ENCODE results near the gene HOXA9. TPM values are rescaled to one million over a fixed set of nuclear protein-coding genes. Genes with fewer than 3 reads are reported as not detected.

The HOXA9 gene
- total and polyA plus RNA-seq, 4 donors: 0.02 to 0.70 TPM; not detected in 2

DNA sequence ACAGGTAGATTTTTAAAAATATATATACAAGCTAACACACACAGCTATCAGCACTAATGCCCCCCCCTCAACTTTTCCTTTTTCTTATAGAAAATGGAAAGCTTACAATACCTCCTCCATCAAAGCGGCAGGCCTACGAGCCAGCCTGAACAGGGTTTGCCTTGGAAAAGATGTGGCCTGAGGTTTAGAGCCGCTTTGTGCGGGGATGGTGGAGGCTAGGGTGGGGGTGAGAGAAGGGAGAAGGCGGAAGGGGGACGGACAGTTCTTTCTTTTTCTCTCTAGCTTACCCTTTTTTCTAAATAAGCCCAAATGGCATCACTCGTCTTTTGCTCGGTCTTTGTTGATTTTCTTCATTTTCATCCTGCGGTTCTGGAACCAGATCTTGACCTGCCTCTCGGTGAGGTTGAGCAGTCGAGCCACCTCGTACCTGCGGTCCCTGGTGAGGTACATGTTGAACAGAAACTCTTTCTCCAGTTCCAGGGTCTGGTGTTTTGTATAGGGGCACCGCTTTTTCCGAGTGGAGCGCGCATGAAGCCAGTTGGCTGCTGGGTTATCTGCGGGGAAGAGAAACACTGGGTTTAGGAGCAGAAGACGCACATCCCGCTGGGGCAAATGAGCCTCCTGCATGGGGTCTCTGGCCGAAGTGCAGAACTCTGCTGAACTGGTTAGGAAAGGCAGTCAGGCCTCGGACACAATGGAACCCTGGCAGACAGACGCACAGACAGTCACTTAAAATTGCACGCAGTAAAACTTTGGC lies 1.9 kb downstream of the HOXA9 start:
- Histone ChIP-seq H3K9ac (ENCODE audit: low read depth in 1 of 2, low read length in 2 of 2) (no peak overlapping the region), H3K4me1 (ENCODE audit: control insufficient read depth in 4 of 4, insufficient read depth in 4 of 4, low read length in 3 of 4) (peaks cover 8 to 27% (median 10%) of the 10 kb centered on the region in 4 donors), H3K36me3 (ENCODE audit: control insufficient read depth in 4 of 4, insufficient read depth in 3 of 4, low read depth in 1 of 4, low read length in 3 of 4) (no peaks in the 10 kb centered on the region), H3K27me3 (ENCODE audit: control insufficient read depth in 4 of 4, insufficient read depth in 4 of 4, low read length in 3 of 4) (peaks cover 9 to 56% (median 21%) of the 10 kb centered on the region in 4 donors), H3K27ac (ENCODE audit: low read depth in 1 of 2, low read length in 2 of 2) (no peak overlapping the region), H3K9me3 (ENCODE audit: control insufficient read depth in 4 of 4, low read length in 3 of 4) (peaks cover 0 to 10% (median under 1%) of the 10 kb centered on the region in 4 donors), H3K4me3 (ENCODE audit: low read depth in 1 of 3, low read length in 3 of 3) (no peak overlapping the region)
- 34% methylated on average over 24 of the region's 24 CpGs for WGBS
- TF ChIP-seq HNF4A (conservative IDR thresholded peaks at IDR 0.05) (no peak), RAD21 (IDR thresholded peaks at IDR 0.05) (no peak), SP1 (IDR thresholded peaks at IDR 0.05) (no peak), FOXA1 (IDR thresholded peaks at IDR 0.05) (no peak), EGR1 (IDR thresholded peaks at IDR 0.05; ENCODE audit: low read depth in 2 of 2) (no peak), GABPA (IDR thresholded peaks at IDR 0.05 in 1 of 2, conservative IDR thresholded peaks at IDR 0.05 in 1 of 2) (no peak), TAF1 (conservative IDR thresholded peaks at IDR 0.05) (no peak), HNF4G (IDR thresholded peaks at IDR 0.05) (no peak)
- TF ChIP-seq, protein P1, sequence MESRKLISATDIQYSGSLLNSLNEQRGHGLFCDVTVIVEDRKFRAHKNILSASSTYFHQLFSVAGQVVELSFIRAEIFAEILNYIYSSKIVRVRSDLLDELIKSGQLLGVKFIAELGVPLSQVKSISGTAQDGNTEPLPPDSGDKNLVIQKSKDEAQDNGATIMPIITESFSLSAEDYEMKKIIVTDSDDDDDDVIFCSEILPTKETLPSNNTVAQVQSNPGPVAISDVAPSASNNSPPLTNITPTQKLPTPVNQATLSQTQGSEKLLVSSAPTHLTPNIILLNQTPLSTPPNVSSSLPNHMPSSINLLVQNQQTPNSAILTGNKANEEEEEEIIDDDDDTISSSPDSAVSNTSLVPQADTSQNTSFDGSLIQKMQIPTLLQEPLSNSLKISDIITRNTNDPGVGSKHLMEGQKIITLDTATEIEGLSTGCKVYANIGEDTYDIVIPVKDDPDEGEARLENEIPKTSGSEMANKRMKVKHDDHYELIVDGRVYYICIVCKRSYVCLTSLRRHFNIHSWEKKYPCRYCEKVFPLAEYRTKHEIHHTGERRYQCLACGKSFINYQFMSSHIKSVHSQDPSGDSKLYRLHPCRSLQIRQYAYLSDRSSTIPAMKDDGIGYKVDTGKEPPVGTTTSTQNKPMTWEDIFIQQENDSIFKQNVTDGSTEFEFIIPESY (IDR thresholded peaks at IDR 0.05): no peak
- TF ChIP-seq, protein P2, sequence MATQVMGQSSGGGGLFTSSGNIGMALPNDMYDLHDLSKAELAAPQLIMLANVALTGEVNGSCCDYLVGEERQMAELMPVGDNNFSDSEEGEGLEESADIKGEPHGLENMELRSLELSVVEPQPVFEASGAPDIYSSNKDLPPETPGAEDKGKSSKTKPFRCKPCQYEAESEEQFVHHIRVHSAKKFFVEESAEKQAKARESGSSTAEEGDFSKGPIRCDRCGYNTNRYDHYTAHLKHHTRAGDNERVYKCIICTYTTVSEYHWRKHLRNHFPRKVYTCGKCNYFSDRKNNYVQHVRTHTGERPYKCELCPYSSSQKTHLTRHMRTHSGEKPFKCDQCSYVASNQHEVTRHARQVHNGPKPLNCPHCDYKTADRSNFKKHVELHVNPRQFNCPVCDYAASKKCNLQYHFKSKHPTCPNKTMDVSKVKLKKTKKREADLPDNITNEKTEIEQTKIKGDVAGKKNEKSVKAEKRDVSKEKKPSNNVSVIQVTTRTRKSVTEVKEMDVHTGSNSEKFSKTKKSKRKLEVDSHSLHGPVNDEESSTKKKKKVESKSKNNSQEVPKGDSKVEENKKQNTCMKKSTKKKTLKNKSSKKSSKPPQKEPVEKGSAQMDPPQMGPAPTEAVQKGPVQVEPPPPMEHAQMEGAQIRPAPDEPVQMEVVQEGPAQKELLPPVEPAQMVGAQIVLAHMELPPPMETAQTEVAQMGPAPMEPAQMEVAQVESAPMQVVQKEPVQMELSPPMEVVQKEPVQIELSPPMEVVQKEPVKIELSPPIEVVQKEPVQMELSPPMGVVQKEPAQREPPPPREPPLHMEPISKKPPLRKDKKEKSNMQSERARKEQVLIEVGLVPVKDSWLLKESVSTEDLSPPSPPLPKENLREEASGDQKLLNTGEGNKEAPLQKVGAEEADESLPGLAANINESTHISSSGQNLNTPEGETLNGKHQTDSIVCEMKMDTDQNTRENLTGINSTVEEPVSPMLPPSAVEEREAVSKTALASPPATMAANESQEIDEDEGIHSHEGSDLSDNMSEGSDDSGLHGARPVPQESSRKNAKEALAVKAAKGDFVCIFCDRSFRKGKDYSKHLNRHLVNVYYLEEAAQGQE (IDR thresholded peaks at IDR 0.05): no peak
- TF ChIP-seq, protein P3, sequence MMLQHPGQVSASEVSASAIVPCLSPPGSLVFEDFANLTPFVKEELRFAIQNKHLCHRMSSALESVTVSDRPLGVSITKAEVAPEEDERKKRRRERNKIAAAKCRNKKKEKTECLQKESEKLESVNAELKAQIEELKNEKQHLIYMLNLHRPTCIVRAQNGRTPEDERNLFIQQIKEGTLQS (IDR thresholded peaks at IDR 0.05): no peak
- DNase-seq (ENCODE audit: low spot score): no peak

DNA sequence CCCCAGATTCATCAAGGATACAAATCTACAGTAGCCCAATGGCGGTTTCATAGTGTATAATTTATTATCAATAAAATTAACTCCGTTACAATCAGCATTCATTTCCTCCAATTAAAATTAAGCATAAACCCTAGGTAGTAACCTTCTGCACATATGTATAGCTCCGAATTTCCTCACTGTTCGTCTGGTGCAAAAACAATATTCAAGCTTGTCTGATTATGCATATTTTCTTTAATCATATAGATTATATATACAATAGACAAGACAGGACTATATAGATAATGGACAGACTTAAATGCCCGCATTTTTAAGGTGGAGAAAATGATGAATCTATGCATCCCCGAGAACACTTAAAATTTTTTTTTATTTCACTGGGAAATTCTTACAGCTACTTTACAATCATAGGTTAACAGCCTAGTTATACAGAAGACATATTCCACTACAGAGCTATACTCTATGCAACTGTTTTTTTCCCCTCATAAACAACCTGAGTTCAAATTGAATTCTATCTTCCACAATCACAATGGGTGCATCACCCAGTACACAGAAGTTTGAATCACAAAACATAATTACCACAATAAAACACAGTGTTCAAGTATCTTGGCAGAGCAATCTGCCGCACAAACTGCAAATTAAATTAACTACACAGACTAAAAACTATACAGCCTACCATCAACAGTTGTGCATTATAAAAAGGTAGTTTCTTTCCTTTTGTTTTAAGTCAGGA lies 2.6 kb downstream of the HOXA9 start:
- Histone ChIP-seq H3K9me3 (ENCODE audit: control insufficient read depth in 4 of 4, low read length in 3 of 4) (peaks cover 0 to 10% (median 0%) of the 10 kb centered on the region in 4 donors), H3K27ac (ENCODE audit: low read depth in 1 of 2, low read length in 2 of 2) (no peak overlapping the region), H3K4me3 (ENCODE audit: low read depth in 1 of 3, low read length in 3 of 3) (no peak overlapping the region), H3K9ac (ENCODE audit: low read depth in 1 of 2, low read length in 2 of 2) (no peak overlapping the region), H3K27me3 (ENCODE audit: control insufficient read depth in 4 of 4, insufficient read depth in 4 of 4, low read length in 3 of 4) (peaks cover 9 to 49% (median 19%) of the 10 kb centered on the region in 4 donors), H3K4me1 (ENCODE audit: control insufficient read depth in 4 of 4, insufficient read depth in 4 of 4, low read length in 3 of 4) (peaks cover 8 to 27% (median 10%) of the 10 kb centered on the region in 4 donors), H3K36me3 (ENCODE audit: control insufficient read depth in 4 of 4, insufficient read depth in 3 of 4, low read depth in 1 of 4, low read length in 3 of 4) (no peaks in the 10 kb centered on the region)
- DNase-seq (ENCODE audit: low spot score): no peak
- TF ChIP-seq NR2F2 (IDR thresholded peaks at IDR 0.05) (no peak), HNF4A (conservative IDR thresholded peaks at IDR 0.05) (no peak), GABPA (IDR thresholded peaks at IDR 0.05 in 1 of 2, conservative IDR thresholded peaks at IDR 0.05 in 1 of 2) (no peak), JUND (IDR thresholded peaks at IDR 0.05) (no peak), YY1 (IDR thresholded peaks at IDR 0.05) (no peak), FOXA1 (IDR thresholded peaks at IDR 0.05) (no peak)
- TF ChIP-seq, protein P4, sequence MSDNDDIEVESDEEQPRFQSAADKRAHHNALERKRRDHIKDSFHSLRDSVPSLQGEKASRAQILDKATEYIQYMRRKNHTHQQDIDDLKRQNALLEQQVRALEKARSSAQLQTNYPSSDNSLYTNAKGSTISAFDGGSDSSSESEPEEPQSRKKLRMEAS (IDR thresholded peaks at IDR 0.05): no peak
- WGBS: 64% methylated on average over 7 of the region's 7 CpGs
